GM23338 (cell line): Measurements from ENCODE around the gene HENMT1. TPM values are rescaled to one million over a fixed set of nuclear protein-coding genes. Genes with fewer than 3 reads are reported as not detected.
A peak's percentile ranks its signal among the peaks of the same experiment; 100 is the strongest.

Experiments
- ATAC-seq: fragments of 200-7000 bp; cut with Tn5 transposase; 3 replicates; pipeline ENCODE4 v1.9.1; 2020
- DNase-seq: peaks from one replicate; pipeline ENCODE4 v3.0.0-alpha.2; 2015; ENCODE audit warnings: low spot score
- H2AFZ ChIP-seq: fragments of 200-600 bp; sonication (generic); 2 replicates; pipeline ENCODE4 v1.8.0; 2016; ENCODE audit warnings: antibody characterized with exemption, mild to moderate bottlenecking, moderate library complexity
- H3F3A ChIP-seq: fragments of 200-600 bp; sonication (generic); replicated peaks from 2 replicates; pipeline ENCODE4 v1.8.0; 2017; ENCODE audit warnings: antibody characterized with exemption, mixed run types, low read depth
- H3K27ac ChIP-seq: fragments of 200-600 bp; sonication (generic); 2 replicates; pipeline ENCODE4 v1.6.1; 2016; ENCODE audit warnings: low read depth
- H3K27me3 ChIP-seq: fragments of 200-600 bp; sonication (generic); 2 replicates; pipeline ENCODE4 v1.8.0; 2016; ENCODE audit warnings: mild to moderate bottlenecking, mixed run types, moderate library complexity; ENCODE audit not compliant: insufficient read depth
- H3K36me3 ChIP-seq: fragments of 200-600 bp; sonication (generic); 2 replicates; pipeline ENCODE4 v1.8.0; 2016; ENCODE audit warnings: mild to moderate bottlenecking; ENCODE audit not compliant: insufficient read depth
- H3K4me1 ChIP-seq: fragments of 200-600 bp; sonication (generic); 2 replicates; pipeline ENCODE4 v1.8.0; 2016; ENCODE audit warnings: mild to moderate bottlenecking, moderate library complexity; ENCODE audit not compliant: insufficient read depth
- H3K4me2 ChIP-seq: fragments of 200-600 bp; sonication (generic); 2 replicates; pipeline ENCODE4 v1.7.1; 2017; ENCODE audit warnings: mixed run types
- H3K4me3 ChIP-seq: fragments of 200-600 bp; sonication (generic); 2 replicates; pipeline ENCODE4 v1.6.1; 2016; ENCODE audit warnings: mixed run types
- H3K79me2 ChIP-seq: fragments of 200-600 bp; sonication (generic); replicated peaks from 2 replicates; pipeline ENCODE4 v1.8.0; 2017; ENCODE audit warnings: mild to moderate bottlenecking; ENCODE audit not compliant: insufficient read depth
- H3K9me2 ChIP-seq: fragments of 200-600 bp; sonication (generic); 2 replicates; pipeline ENCODE4 v1.8.0; 2017; ENCODE audit not compliant: insufficient read depth
- H4K20me1 ChIP-seq: fragments of 200-600 bp; sonication (generic); replicated peaks from 2 replicates; pipeline ENCODE4 v1.8.0; 2017; ENCODE audit warnings: mild to moderate bottlenecking; ENCODE audit not compliant: insufficient read depth
- H3K27ac Mint-ChIP-seq: 2 replicates; pipeline ENCODE4 v1.8.0; 2020; ENCODE audit warnings: inconsistent platforms, mild to moderate bottlenecking, moderate library complexity, mixed read lengths
- H3K27me3 Mint-ChIP-seq: 3 replicates; pipeline ENCODE4 v1.8.0; 2022; ENCODE audit warnings: low read depth, mild to moderate bottlenecking, moderate library complexity, mixed read lengths, inconsistent platforms; ENCODE audit not compliant: insufficient read depth, poor library complexity
- H3K36me3 Mint-ChIP-seq: 3 replicates; pipeline ENCODE4 v1.8.0; 2021; ENCODE audit warnings: low read depth, mild to moderate bottlenecking, inconsistent platforms, moderate library complexity, mixed read lengths
- H3K4me1 Mint-ChIP-seq: 3 replicates; pipeline ENCODE4 v1.8.0; 2020; ENCODE audit warnings: mild to moderate bottlenecking, inconsistent platforms, mixed read lengths
- H3K4me3 Mint-ChIP-seq: 3 replicates; pipeline ENCODE4 v1.8.0; 2021; ENCODE audit warnings: moderate library complexity, mild to moderate bottlenecking, inconsistent platforms, mixed read lengths
- H3K9me3 Mint-ChIP-seq: 3 replicates; pipeline ENCODE4 v1.8.0; 2020; ENCODE audit warnings: moderate library complexity, mild to moderate bottlenecking, inconsistent platforms, mixed read lengths
- CREB1 ChIP-seq: fragments of 250-450 bp; sonication (Bioruptor Pico); IDR thresholded peaks from 2 replicates; pipeline ENCODE4 v1.5.0; 2020; ENCODE audit warnings: low read depth, mild to moderate bottlenecking, moderate library complexity
- CTCF ChIP-seq, 2 experiments: fragments of 200-600 bp in 1 of 2; sonication (generic) in 1 of 2; conservative IDR thresholded peaks; 2 replicates each; pipeline versions ENCODE4 v1.5.1 to v1.6.1; 2016 to 2017; ENCODE audit warnings: antibody characterized with exemption in 2 of 2, low read depth in 2 of 2, mild to moderate bottlenecking in 2 of 2, moderate library complexity in 1 of 2
- ETS1 ChIP-seq: IDR thresholded peaks from 2 replicates; pipeline ENCODE4 v1.6.1; 2016; ENCODE audit warnings: antibody characterized with exemption
- EZH2 ChIP-seq: fragments of 200-600 bp; sonication (generic); IDR thresholded peaks from one replicate; pipeline ENCODE4 v1.8.0; 2017; ENCODE audit warnings: antibody characterized with exemption, mild to moderate bottlenecking, low read depth; ENCODE audit not compliant: unreplicated experiment
- EZH2phosphoT487 ChIP-seq: fragments of 200-600 bp; sonication (generic); IDR thresholded peaks from one replicate; pipeline ENCODE4 v1.8.1; 2018; ENCODE audit warnings: antibody characterized with exemption; ENCODE audit not compliant: unreplicated experiment
- JUNB ChIP-seq: IDR thresholded peaks from one replicate; pipeline ENCODE4 v1.6.1; 2016; ENCODE audit warnings: antibody characterized with exemption; ENCODE audit not compliant: unreplicated experiment
- NANOG ChIP-seq: IDR thresholded peaks from 2 replicates; pipeline ENCODE4 v1.6.1; 2016; ENCODE audit warnings: antibody characterized with exemption, borderline replicate concordance
- POLR2AphosphoS5 ChIP-seq: IDR thresholded peaks from 2 replicates; pipeline ENCODE4 v1.6.1; 2016; ENCODE audit warnings: antibody characterized with exemption, low read depth
- REST ChIP-seq: IDR thresholded peaks from one replicate; pipeline ENCODE4 v1.6.1; 2018; ENCODE audit warnings: antibody characterized with exemption; ENCODE audit not compliant: unreplicated experiment
- STAT1 ChIP-seq: IDR thresholded peaks from one replicate; pipeline ENCODE4 v1.6.1; 2016; ENCODE audit warnings: antibody characterized with exemption; ENCODE audit not compliant: unreplicated experiment
- ZNF114 ChIP-seq: fragments of 250-450 bp; sonication (Bioruptor Pico); IDR thresholded peaks from 2 replicates; pipeline ENCODE4 v1.5.0; 2020; ENCODE audit warnings: mild to moderate bottlenecking, moderate library complexity
- ZNF331 ChIP-seq: fragments of 250-450 bp; sonication (Bioruptor Pico); IDR thresholded peaks from 2 replicates; pipeline ENCODE4 v1.5.0; 2020; ENCODE audit warnings: low read depth, mild to moderate bottlenecking, moderate library complexity
- ZNF462 ChIP-seq: fragments of 250-450 bp; sonication (Bioruptor Pico); IDR thresholded peaks from 2 replicates; pipeline ENCODE4 v1.5.0; 2020; ENCODE audit warnings: mild to moderate bottlenecking, moderate library complexity
- polyA plus RNA-seq: library from polyadenylated mRNA; unstranded; fragments of >200 nt; fragmentation: Nextera tagmentation; extraction: Ambion mirVana; gene quantifications from 2 replicates; pipeline ENCODE4 v1.2.1, GENCODE V29; 2016
- total RNA-seq: library from RNA; depleted of rRNA; stranded (reverse); fragments of >200 nt; shearing (Covaris generic); gene quantifications from 2 replicates; pipeline ENCODE4 v1.2.3, GENCODE V29; 2014

Gene HENMT1
- total and polyA plus RNA-seq, 2 experiments from 2014 or later, result 4.7 to 9.7 TPM

- Histone ChIP-seq H3K79me2 (no peaks in the 10 kb centered on the region; the same call in 1 of the 2 replicates), H3K9me2 (no peaks in the 10 kb centered on the region), H4K20me1 (peaks cover 4% of the 10 kb centered on the region), H3K27ac (peak overlapping the region; percentile 52; the same call in 1 of the 2 replicates), H2AFZ (no peak overlapping the region), H3K4me2 (no peak overlapping the region), H3K36me3 (no peaks in the 10 kb centered on the region; the same call in 1 of the 2 replicates), H3F3A (no peaks in the 10 kb centered on the region), H3K27me3 (no peaks in the 10 kb centered on the region), H3K4me3 (no peak overlapping the region), H3K4me1 (no peaks in the 10 kb centered on the region)
- peaks cover 2% of the 10 kb centered on the region; the same call in 2 of the 3 replicates for H3K36me3 Mint-ChIP-seq
- H3K27me3 Mint-ChIP-seq, result peaks cover 2% of the 10 kb centered on the region
- ATAC-seq (no peak), DNase-seq (no peak)
- no peaks in the 10 kb centered on the region for H3K4me1 Mint-ChIP-seq
- H3K9me3 Mint-ChIP-seq, result no peaks in the 10 kb centered on the region
- no peak for TF ChIP-seq EZH2phosphoT487
- no peak for TF ChIP-seq CTCF (conservative IDR thresholded peaks at IDR 0.05; ENCODE audit: low read depth in 2 of 2)
- TF ChIP-seq EZH2, result no peak
- TF ChIP-seq ZNF114, result no peak
- TF ChIP-seq REST, result no peak
- TF ChIP-seq CREB1 (CRISPR knock-in tag), result no peak
- TF ChIP-seq POLR2AphosphoS5, result no peak
- no peak for TF ChIP-seq JUNB
- no peak for TF ChIP-seq NANOG
- no peak for TF ChIP-seq ZNF462 (CRISPR knock-in tag)
- TF ChIP-seq ETS1, result no peak
- TF ChIP-seq STAT1, result no peak
- no peak for TF ChIP-seq ZNF331 (CRISPR knock-in tag)
- H3K4me3 Mint-ChIP-seq, result no peak overlapping the region
- H3K27ac Mint-ChIP-seq, result no peak overlapping the region
Observed at GRCh38 chr1:108610073-108610472, 50.8 kb downstream of the HENMT1 start.
